WTC11 (cell line): Measurements from ENCODE around the gene PCDHGA4. TPM values are rescaled to one million over a fixed set of nuclear protein-coding genes. Genes with fewer than 3 reads are reported as not detected.

Experiments used
- ATAC-seq: fragments of 200-7000 bp; cut with Tn5 transposase; 2 replicates; pipeline ENCODE4 v1.10.0; 2021; ENCODE audit warnings: mild to moderate bottlenecking, moderate library complexity
- CTCF ChIA-PET: fragments of 300-600 bp; sonication (Branson Sonifier 250); formaldehyde crosslinking; loops from one replicate; lab custom pipeline; 2021; ENCODE audit warnings: antibody characterized with exemption; lab: Charles Lee
- POLR2A ChIA-PET: fragments of 350-600 bp; sonication (Branson Sonifier 250); formaldehyde crosslinking; loops from one replicate; lab custom pipeline; 2021; ENCODE audit warnings: antibody characterized with exemption; lab: Charles Lee
- DNase-seq: peaks from one replicate; pipeline ENCODE4 v3.0.0; 2021; ENCODE audit warnings: low spot score
- H3K27ac Mint-ChIP-seq: 2 replicates; pipeline ENCODE4 v1.8.0; 2021; ENCODE audit warnings: mixed read lengths
- H3K27me3 Mint-ChIP-seq: 2 replicates; pipeline ENCODE4 v1.8.0; 2021; ENCODE audit warnings: low read depth, mild to moderate bottlenecking, moderate library complexity, mixed read lengths
- H3K36me3 Mint-ChIP-seq: 2 replicates; pipeline ENCODE4 v1.8.0; 2021; ENCODE audit warnings: mixed read lengths
- H3K4me1 Mint-ChIP-seq: 2 replicates; pipeline ENCODE4 v1.8.0; 2022; ENCODE audit warnings: mixed read lengths
- H3K4me3 Mint-ChIP-seq: 2 replicates; pipeline ENCODE4 v1.8.0; 2021; ENCODE audit warnings: mild to moderate bottlenecking, moderate library complexity, mixed read lengths
- H3K9me3 Mint-ChIP-seq: 2 replicates; pipeline ENCODE4 v1.8.0; 2021; ENCODE audit warnings: mixed read lengths
- CTCF ChIP-seq: fragments of 200-600 bp; IDR thresholded peaks from 2 replicates; pipeline ENCODE4 v1.8.0; 2022; ENCODE audit warnings: antibody characterized with exemption
- E2F5 ChIP-seq: sonication (generic); formaldehyde crosslinking; IDR thresholded peaks from 2 replicates; pipeline ENCODE4 v1.8.1; 2022; ENCODE audit warnings: mild to moderate bottlenecking, moderate library complexity, missing genetic modification reagents
- IRF2 ChIP-seq: sonication (generic); formaldehyde crosslinking; IDR thresholded peaks from 2 replicates; pipeline ENCODE4 v1.8.0; 2022; ENCODE audit warnings: low read depth, missing genetic modification reagents, borderline replicate concordance
- NFE2L1 ChIP-seq: sonication (generic); formaldehyde crosslinking; IDR thresholded peaks from 2 replicates; pipeline ENCODE4 v1.8.1; 2023; ENCODE audit warnings: missing genetic modification reagents
- NR3C1 ChIP-seq: sonication (generic); formaldehyde crosslinking; conservative IDR thresholded peaks from 2 replicates; pipeline ENCODE4 v1.8.1; 2023; ENCODE audit warnings: low read depth, mild to moderate bottlenecking, missing genetic modification reagents
- PRDM15 ChIP-seq: sonication (generic); formaldehyde crosslinking; IDR thresholded peaks from 2 replicates; pipeline ENCODE4 v1.8.0; 2022; ENCODE audit warnings: missing genetic modification reagents
- TEAD4 ChIP-seq: sonication (generic); formaldehyde crosslinking; IDR thresholded peaks from 2 replicates; pipeline ENCODE4 v1.8.0; 2022; ENCODE audit warnings: mild to moderate bottlenecking, missing genetic modification reagents
- ZBTB21 ChIP-seq: sonication (generic); formaldehyde crosslinking; IDR thresholded peaks from 2 replicates; pipeline ENCODE4 v1.8.1; 2023; ENCODE audit warnings: mild to moderate bottlenecking, missing genetic modification reagents, borderline replicate concordance
- ZNF317 ChIP-seq: sonication (generic); formaldehyde crosslinking; IDR thresholded peaks from 2 replicates; pipeline ENCODE4 v1.8.1; 2023; ENCODE audit warnings: low read depth, mild to moderate bottlenecking, moderate library complexity, missing genetic modification reagents, borderline replicate concordance
- total RNA-seq: library from RNA; stranded (reverse); gene quantifications from 3 replicates; pipeline ENCODE4 v1.2.3, GENCODE V29; 2021
- TF ChIP-seq, protein P1 (sequence below): sonication (generic); formaldehyde crosslinking; IDR thresholded peaks from 2 replicates; pipeline ENCODE4 v1.8.0; 2023; ENCODE audit warnings: mild to moderate bottlenecking, missing genetic modification reagents
- TF ChIP-seq, protein P2 (sequence below): sonication (generic); formaldehyde crosslinking; IDR thresholded peaks from 2 replicates; pipeline ENCODE4 v1.8.1; 2022; ENCODE audit warnings: mild to moderate bottlenecking, missing genetic modification reagents, moderate library complexity, borderline replicate concordance
- TF ChIP-seq, protein P3 (sequence below): sonication (generic); formaldehyde crosslinking; IDR thresholded peaks from 2 replicates; pipeline ENCODE4 v1.8.1; 2023; ENCODE audit warnings: mild to moderate bottlenecking, missing genetic modification reagents, moderate library complexity
- TF ChIP-seq, protein P4 (sequence below): sonication (generic); formaldehyde crosslinking; IDR thresholded peaks from 2 replicates; pipeline ENCODE4 v1.8.0; 2022; ENCODE audit warnings: mild to moderate bottlenecking, missing genetic modification reagents

Gene PCDHGA4
- total RNA-seq, 1 experiment from 2014 or later, result 3.5 TPM

GRCh38 chr5:141320225-141321169 is 34.3 kb upstream of the PCDHGA4 start, which contains the start of gene TAF7 (continued):
- 0 out of 2 replicates have a peak, but pooled peaks have one; percentile 62 for TF ChIP-seq E2F5 (CRISPR knock-in tag)
- TF ChIP-seq, all 79 proteins: peak for 24

DNA sequence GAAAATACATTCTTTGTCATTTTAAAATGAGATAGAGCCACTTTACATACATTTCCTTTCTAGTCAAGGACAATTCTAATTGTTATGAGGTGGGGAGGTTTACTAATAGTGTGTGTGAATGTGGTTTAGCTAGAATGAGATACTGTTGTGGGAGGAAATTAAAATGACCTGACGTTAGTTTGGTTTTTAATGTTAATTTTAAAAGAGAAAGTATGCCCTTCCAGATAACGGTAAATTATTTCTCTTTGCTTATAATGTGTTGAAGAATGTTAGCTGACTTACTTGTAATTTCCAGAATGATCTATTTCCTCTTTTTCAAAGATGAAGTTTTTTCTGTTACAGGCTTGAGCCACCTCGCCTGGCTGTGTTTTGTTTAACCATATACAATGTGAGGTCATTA is 32.6 kb upstream of the PCDHGA4 start:
- DNase-seq, result no peak
- POLR2A ChIA-PET, result no interaction called here
- Mint-ChIP-seq H3K4me1 (peaks cover 31% of the 10 kb centered on the region), H3K27ac (no peak overlapping the region), H3K4me3 (peak overlapping the region; percentile 99), H3K9me3 (peaks cover 42% of the 10 kb centered on the region), H3K27me3 (peaks cover 28% of the 10 kb centered on the region), H3K36me3 (peaks cover 34% of the 10 kb centered on the region)
- TF ChIP-seq, protein P1, sequence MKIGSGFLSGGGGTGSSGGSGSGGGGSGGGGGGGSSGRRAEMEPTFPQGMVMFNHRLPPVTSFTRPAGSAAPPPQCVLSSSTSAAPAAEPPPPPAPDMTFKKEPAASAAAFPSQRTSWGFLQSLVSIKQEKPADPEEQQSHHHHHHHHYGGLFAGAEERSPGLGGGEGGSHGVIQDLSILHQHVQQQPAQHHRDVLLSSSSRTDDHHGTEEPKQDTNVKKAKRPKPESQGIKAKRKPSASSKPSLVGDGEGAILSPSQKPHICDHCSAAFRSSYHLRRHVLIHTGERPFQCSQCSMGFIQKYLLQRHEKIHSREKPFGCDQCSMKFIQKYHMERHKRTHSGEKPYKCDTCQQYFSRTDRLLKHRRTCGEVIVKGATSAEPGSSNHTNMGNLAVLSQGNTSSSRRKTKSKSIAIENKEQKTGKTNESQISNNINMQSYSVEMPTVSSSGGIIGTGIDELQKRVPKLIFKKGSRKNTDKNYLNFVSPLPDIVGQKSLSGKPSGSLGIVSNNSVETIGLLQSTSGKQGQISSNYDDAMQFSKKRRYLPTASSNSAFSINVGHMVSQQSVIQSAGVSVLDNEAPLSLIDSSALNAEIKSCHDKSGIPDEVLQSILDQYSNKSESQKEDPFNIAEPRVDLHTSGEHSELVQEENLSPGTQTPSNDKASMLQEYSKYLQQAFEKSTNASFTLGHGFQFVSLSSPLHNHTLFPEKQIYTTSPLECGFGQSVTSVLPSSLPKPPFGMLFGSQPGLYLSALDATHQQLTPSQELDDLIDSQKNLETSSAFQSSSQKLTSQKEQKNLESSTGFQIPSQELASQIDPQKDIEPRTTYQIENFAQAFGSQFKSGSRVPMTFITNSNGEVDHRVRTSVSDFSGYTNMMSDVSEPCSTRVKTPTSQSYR, result no peak
- TF ChIP-seq TEAD4 (no peak), ZBTB21 (CRISPR knock-in tag) (no peak), IRF2 (CRISPR knock-in tag) (no peak), E2F5 (CRISPR knock-in tag) (no peak), ZNF317 (no peak)
- TF ChIP-seq, protein P2, sequence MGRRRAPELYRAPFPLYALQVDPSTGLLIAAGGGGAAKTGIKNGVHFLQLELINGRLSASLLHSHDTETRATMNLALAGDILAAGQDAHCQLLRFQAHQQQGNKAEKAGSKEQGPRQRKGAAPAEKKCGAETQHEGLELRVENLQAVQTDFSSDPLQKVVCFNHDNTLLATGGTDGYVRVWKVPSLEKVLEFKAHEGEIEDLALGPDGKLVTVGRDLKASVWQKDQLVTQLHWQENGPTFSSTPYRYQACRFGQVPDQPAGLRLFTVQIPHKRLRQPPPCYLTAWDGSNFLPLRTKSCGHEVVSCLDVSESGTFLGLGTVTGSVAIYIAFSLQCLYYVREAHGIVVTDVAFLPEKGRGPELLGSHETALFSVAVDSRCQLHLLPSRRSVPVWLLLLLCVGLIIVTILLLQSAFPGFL, result no peak
- TF ChIP-seq, protein P3, sequence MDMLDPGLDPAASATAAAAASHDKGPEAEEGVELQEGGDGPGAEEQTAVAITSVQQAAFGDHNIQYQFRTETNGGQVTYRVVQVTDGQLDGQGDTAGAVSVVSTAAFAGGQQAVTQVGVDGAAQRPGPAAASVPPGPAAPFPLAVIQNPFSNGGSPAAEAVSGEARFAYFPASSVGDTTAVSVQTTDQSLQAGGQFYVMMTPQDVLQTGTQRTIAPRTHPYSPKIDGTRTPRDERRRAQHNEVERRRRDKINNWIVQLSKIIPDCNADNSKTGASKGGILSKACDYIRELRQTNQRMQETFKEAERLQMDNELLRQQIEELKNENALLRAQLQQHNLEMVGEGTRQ (CRISPR knock-in tag), result no peak
- CTCF ChIA-PET, result no interaction called here
- ATAC-seq, result no peak

GRCh38 chr5:141326088-141326854 is 28.6 kb upstream of the PCDHGA4 start:
- Mint-ChIP-seq H3K4me1 (peaks cover 7% of the 10 kb centered on the region), H3K9me3 (peaks cover 42% of the 10 kb centered on the region), H3K27me3 (peaks cover 12% of the 10 kb centered on the region), H3K4me3 (peak overlapping the region; percentile 90), H3K27ac (peak overlapping the region; percentile 98), H3K36me3 (peaks cover 10% of the 10 kb centered on the region)
- TF ChIP-seq NFE2L1 (CRISPR knock-in tag) (no peak), PRDM15 (CRISPR knock-in tag) (no peak), CTCF (peak; percentile 43; the same call in 1 of the 2 replicates), NR3C1 (CRISPR knock-in tag) (no peak)
- TF ChIP-seq, protein P2, result no peak
- TF ChIP-seq, protein P4, sequence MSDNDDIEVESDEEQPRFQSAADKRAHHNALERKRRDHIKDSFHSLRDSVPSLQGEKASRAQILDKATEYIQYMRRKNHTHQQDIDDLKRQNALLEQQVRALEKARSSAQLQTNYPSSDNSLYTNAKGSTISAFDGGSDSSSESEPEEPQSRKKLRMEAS, result peak; percentile 46; the same call in 1 of the 2 replicates
- ATAC-seq, result peak; percentile 91
- DNase-seq, result peak; percentile 76
- POLR2A ChIA-PET, result interaction anchor here (0.6 to 0.7 kb wide), 2 partner anchors 72 to 181 kb away, joined by 3 to 6 read pairs; no protein-coding TSS in a partner anchor
- CTCF ChIA-PET, result interaction anchor here (0.6 to 1.7 kb wide), 9 partner anchors 13 to 244 kb away, joined by 3 to 10 read pairs (median 3); partner anchors contain the start of genes PCDHB14, PCDHB15, PCDHB16 and PCDHGA2
